Panc1 (cell line): ENCODE measurements around the gene PRPF40A. TPM values are rescaled to one million over a fixed set of nuclear protein-coding genes. Genes with fewer than 3 reads are reported as not detected.

Source experiments
- ATAC-seq: fragments of 200-7000 bp; cut with Tn5 transposase; 2 replicates; pipeline ENCODE4 v1.9.1; 2020; ENCODE audit warnings: mild to moderate bottlenecking, moderate library complexity
- BruUV-seq: library from RNA; stranded (reverse); fragments of 400-500 nt; replicated peaks from 2 replicates; lab custom pipeline; 2021; lab: Mats Ljungman, UMichigan
- CTCF ChIA-PET: fragments of 300-600 bp; sonication (Branson Sonifier 250); formaldehyde crosslinking; loops from one replicate; lab custom pipeline; 2022; ENCODE audit warnings: antibody characterized with exemption; lab: Charles Lee
- POLR2A ChIA-PET: fragments of 300-600 bp; sonication (Branson Sonifier 250); formaldehyde crosslinking; loops from one replicate; lab custom pipeline; 2022; ENCODE audit warnings: antibody characterized with exemption; lab: Charles Lee
- DNase-seq: peaks from one replicate; pipeline ENCODE4 v3.0.0-alpha.2; 2010; ENCODE audit warnings: low read depth, low spot score
- H3K27ac ChIP-seq: 2 replicates; pipeline ENCODE4 v1.5.1; 2011; ENCODE audit warnings: mild to moderate bottlenecking, low read length, inconsistent platforms
- H3K27me3 ChIP-seq: fragments of 200-500 bp; sonication (Bioruptor generic); 2 replicates; pipeline ENCODE4 v1.6.0; 2014; ENCODE audit warnings: low read length, inconsistent platforms; ENCODE audit not compliant: control insufficient read depth, insufficient read depth
- H3K36me3 ChIP-seq: fragments of 200-500 bp; sonication (Bioruptor generic); 2 replicates; pipeline ENCODE4 v1.5.1; 2014; ENCODE audit warnings: inconsistent platforms, mild to moderate bottlenecking, low read length, moderate library complexity; ENCODE audit not compliant: control insufficient read depth, insufficient read depth
- H3K4me1 ChIP-seq: 2 replicates; pipeline ENCODE4 v1.5.1; 2011; ENCODE audit warnings: inconsistent platforms, mild to moderate bottlenecking, low read length, moderate library complexity; ENCODE audit not compliant: control insufficient read depth, insufficient read depth
- H3K4me3 ChIP-seq, 2 experiments: 2 replicates each; pipeline ENCODE4 v1.5.1; 2011 to 2012; ENCODE audit warnings: low read depth in 2 of 2, low read length in 2 of 2, mild to moderate bottlenecking in 2 of 2, inconsistent platforms in 1 of 2, moderate library complexity in 1 of 2
- H3K9me3 ChIP-seq: fragments of 200-500 bp; sonication (Bioruptor generic); 2 replicates; pipeline ENCODE4 v1.5.1; 2014; ENCODE audit warnings: low read depth, mild to moderate bottlenecking, inconsistent platforms, low read length, moderate library complexity; ENCODE audit not compliant: control insufficient read depth, insufficient read depth
- CTCF ChIP-seq: fragments of 450-650 bp; IDR thresholded peaks from 2 replicates; pipeline ENCODE4 v1.5.1; 2017; ENCODE audit warnings: mild to moderate bottlenecking
- POLR2AphosphoS5 ChIP-seq: IDR thresholded peaks from 2 replicates; pipeline ENCODE4 v1.6.1; 2012; ENCODE audit warnings: mild to moderate bottlenecking, low read depth, low read length, moderate library complexity
- REST ChIP-seq, 2 experiments: IDR thresholded peaks; 2 replicates each; pipeline ENCODE4 v1.6.1; 2011 to 2012; ENCODE audit warnings: low read depth in 2 of 2, control low read depth in 1 of 2, low read length in 1 of 2, mild to moderate bottlenecking in 1 of 2, moderate library complexity in 1 of 2; ENCODE audit not compliant: insufficient read depth in 1 of 2
- SIN3A ChIP-seq: IDR thresholded peaks from 2 replicates; pipeline ENCODE4 v1.6.1; 2012; ENCODE audit warnings: low read depth, mild to moderate bottlenecking, low read length, moderate library complexity, borderline replicate concordance; ENCODE audit not compliant: insufficient read depth
- TCF7L2 ChIP-seq: IDR thresholded peaks from 2 replicates; pipeline ENCODE4 v1.6.1; 2011; ENCODE audit warnings: mild to moderate bottlenecking, low read depth, low read length, inconsistent platforms
- in situ Hi-C: cut with HindIII; loops from 2 replicates; pipeline ENCODE4 v1.10.0; 2016; ENCODE audit warnings: low sequenced_read_pairs, low pct_unique_long_range_greater_than_20kb
- intact Hi-C: fragments of 100-400 bp; cut with micrococcal nuclease; formaldehyde crosslinking; loops from one replicate; pipeline ENCODE4 v1.10.0; 2022; ENCODE audit not compliant: unreplicated experiment
- total RNA-seq: library from RNA; stranded (reverse); gene quantifications from one replicate; pipeline ENCODE4 v1.2.1, GENCODE V29; 2021; ENCODE audit not compliant: unreplicated experiment

The PRPF40A gene
- total RNA-seq, 1 experiment from 2014 or later = 142 TPM

- POLR2A ChIA-PET = no interaction called here
- Histone ChIP-seq H3K4me1 (no peaks in the 10 kb centered on the region), H3K9me3 (no peaks in the 10 kb centered on the region), H3K27ac (no peak overlapping the region), H3K36me3 (no peaks in the 10 kb centered on the region), H3K27me3 (no peaks in the 10 kb centered on the region), H3K4me3 (no peak overlapping the region)
- CTCF ChIA-PET = no interaction called here
- DNase-seq (no peak), ATAC-seq (no peak)
- no peak for TF ChIP-seq POLR2AphosphoS5
- TF ChIP-seq SIN3A = no peak
- intact Hi-C loops (no loop called here), in situ Hi-C loops (no loop called here)
- BruUV-seq = no TSS peak
Measured at GRCh38 chr2:152606081-152606480, 111.2 kb downstream of the PRPF40A start.

- ATAC-seq (no peak), DNase-seq (no peak)
- in situ Hi-C loops = no loop called here
- POLR2A ChIA-PET = no interaction called here
- H3K4me3 ChIP-seq = no peak overlapping the region
- intact Hi-C loops = no loop called here
- no peaks in the 10 kb centered on the region for H3K9me3 ChIP-seq
- no peak overlapping the region for H3K27ac ChIP-seq
- no peaks in the 10 kb centered on the region for H3K36me3 ChIP-seq
- H3K27me3 ChIP-seq = no peaks in the 10 kb centered on the region
- CTCF ChIA-PET = no interaction called here
- no TSS peak for BruUV-seq
- TF ChIP-seq POLR2AphosphoS5 (no peak), REST (IDR thresholded peaks at IDR 0.05; ENCODE audit: insufficient read depth in 1 of 2, low read depth in 2 of 2, low read length in 1 of 2) (no peak), TCF7L2 (no peak)
- H3K4me1 ChIP-seq = no peaks in the 10 kb centered on the region
Measured at GRCh38 chr2:152603166-152603565, 114.1 kb downstream of the PRPF40A start.

- CTCF ChIA-PET = no interaction called here
- Histone ChIP-seq H3K27ac (no peak overlapping the region), H3K36me3 (no peaks in the 10 kb centered on the region), H3K4me1 (no peaks in the 10 kb centered on the region), H3K27me3 (no peaks in the 10 kb centered on the region), H3K4me3 (no peak overlapping the region), H3K9me3 (no peaks in the 10 kb centered on the region)
- in situ Hi-C loops (no loop called here), intact Hi-C loops (no loop called here)
- no peak for TF ChIP-seq SIN3A
- no peak for TF ChIP-seq TCF7L2
- no peak for TF ChIP-seq REST (IDR thresholded peaks at IDR 0.05; ENCODE audit: insufficient read depth in 1 of 2, low read depth in 2 of 2, low read length in 1 of 2)
- TF ChIP-seq POLR2AphosphoS5 = no peak
- no peak for TF ChIP-seq CTCF
- POLR2A ChIA-PET = interaction anchor here (0.6 kb wide), 1 partner anchor 50 kb away, joined by 3 read pairs; no protein-coding TSS in a partner anchor
- no peak for DNase-seq
- no TSS peak for BruUV-seq
- no peak for ATAC-seq
Measured at GRCh38 chr2:152602750-152603149, 114.5 kb downstream of the PRPF40A start.
